Measurements from ENCODE around the gene CDS2.

DNA sequence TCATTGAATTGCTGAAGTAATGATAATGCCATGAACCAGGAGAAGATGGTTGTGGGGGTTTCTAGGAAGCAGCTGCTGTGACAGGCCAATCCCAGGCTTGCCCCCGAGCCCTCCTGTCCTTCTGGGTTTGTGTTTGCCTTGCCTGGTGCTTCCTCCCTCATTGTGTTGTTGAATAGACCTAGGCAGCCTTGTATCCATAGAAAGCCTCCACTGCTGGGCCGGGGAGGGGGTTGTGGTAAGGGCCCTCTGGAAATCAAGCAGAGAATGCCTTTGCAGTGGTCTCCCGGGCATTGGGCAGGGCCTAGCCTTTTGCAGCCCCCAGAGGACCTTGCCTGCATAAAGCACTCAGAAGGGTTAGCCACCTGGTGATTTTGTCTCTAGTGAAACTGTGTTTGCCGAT lies 69.3 kb downstream of the CDS2 start:
- TF ChIP-seq YY1 (IDR thresholded peaks at IDR 0.05; ENCODE audit: insufficient read depth, insufficient read length) (no peak), SUZ12 (IDR thresholded peaks at IDR 0.05; ENCODE audit: extremely low read depth, insufficient read depth, insufficient read length) (no peak), ZNF274 (IDR thresholded peaks at IDR 0.05; ENCODE audit: low read depth, low read length) (no peak)

Measured in NT2/D1 (cell line).